GM18526 (cell line): Measurements from ENCODE around the gene ZXDA.

Source experiments
- POLR2A ChIP-seq: IDR thresholded peaks from 3 replicates; pipeline ENCODE4 v1.6.1; 2011; ENCODE audit not compliant: insufficient read length; ENCODE audit errors: extremely low read depth

Gene ZXDA

DNA sequence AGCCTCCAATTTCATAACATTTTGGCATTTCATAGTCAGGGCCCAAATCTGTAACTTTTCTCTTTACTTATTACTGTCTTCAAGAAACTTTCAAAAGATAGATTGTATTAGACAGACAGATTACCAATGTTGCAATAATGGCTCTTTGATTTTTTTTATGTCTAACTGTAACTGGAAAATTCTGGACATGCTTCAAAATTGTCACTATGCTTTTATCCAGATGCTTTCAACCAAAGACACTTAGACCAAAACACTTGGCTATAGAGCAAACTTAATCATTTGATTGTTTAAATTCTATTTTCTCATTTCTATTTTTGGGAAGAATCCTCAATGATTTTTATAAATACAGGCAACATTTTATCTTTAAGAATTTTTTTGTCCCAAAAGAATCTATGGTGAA lies 10.4 kb downstream of the ZXDA start:
- TF ChIP-seq POLR2A: no peak

GRCh38 chrX:57899064-57899463 lies 11.2 kb downstream of the ZXDA start:
- no peak for TF ChIP-seq POLR2A

DNA sequence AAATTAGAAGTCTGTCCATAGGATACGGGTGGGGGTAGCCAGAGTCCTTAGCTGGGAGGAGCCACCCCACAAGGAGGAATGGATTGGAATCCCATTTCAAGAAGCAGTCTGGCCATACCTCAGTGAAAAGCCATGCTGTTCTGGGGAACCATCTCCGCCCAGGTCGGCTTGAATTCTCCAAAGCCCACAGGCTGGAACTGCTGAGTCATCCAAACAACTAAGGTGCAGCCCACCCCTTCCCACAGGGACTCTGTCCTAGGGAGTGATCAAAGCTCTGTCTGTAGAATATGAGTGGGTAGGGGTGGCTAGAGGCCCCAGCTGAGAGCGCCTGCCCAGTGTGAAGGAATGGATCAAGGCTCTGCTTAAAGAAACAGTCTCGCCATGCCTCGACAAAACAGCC lies 38.8 kb downstream of the ZXDA start:
- no peak for TF ChIP-seq POLR2A
